IPS-NIHi7 (cell line): ENCODE results near the gene DIDO1.
A peak's percentile ranks its signal among the peaks of the same experiment; 100 is the strongest.

Source experiments
- DNase-seq: peaks from one replicate; pipeline ENCODE4 v3.0.0; 2012; ENCODE audit warnings: mixed read lengths; ENCODE audit errors: extremely low spot score

Gene DIDO1

DNA sequence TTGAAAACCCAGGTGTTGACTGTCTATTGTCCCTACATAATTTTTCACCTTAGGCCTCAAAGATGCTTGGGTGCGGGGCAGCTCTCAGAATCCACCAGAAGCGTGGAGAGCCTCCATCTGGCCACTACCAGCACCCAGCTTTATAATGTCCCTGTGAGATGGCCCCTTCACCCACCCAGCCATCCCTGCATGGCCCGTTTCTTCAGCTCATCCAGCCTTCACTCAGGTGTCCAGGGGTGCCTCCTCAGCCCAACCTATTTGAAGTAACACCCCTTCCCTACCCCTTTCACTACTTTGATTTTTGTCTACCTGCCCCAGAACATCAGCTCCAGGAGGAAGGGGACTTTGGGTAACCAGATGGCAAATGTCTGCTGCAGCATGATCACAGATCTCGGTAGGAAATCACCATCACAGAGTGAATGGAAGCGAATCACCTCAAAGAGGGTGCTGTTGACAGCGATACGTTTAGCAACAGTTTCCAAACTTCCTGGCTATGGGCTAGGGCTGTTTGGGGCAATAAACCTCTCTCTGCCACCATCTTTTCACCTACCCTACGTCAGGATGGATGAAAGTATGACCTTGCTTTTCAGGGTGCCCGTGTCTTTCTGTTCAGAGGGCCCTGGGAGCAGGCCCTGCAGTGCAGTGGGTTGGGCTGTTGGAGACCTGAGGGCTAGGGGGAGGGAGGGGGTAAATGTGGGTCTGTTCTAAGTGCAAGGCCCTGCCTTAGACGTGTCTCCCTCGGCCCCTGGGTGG, 25.0 kb upstream of the DIDO1 start:
- no peak for DNase-seq

DNA sequence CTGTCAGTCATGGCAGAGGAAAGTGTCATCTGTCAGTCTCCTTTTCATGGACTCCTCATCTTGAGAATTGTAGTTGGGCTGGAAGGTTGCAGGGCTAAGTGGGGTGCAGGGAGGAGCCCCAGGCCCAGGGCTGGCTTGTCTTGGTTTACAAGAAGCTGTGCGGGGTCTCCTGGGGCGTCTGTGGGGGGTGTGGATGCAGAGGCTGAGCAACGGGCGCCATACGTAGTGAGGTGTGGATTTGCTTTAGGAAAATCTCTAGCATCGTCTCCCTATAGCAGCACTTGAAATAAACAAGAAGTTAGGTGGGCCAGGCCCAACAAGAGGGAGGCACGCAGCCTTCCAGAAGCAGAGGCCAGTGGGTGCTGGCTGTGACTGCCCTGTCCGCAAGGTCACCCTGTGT, 24.4 kb upstream of the DIDO1 start:
- no peak for DNase-seq

DNA sequence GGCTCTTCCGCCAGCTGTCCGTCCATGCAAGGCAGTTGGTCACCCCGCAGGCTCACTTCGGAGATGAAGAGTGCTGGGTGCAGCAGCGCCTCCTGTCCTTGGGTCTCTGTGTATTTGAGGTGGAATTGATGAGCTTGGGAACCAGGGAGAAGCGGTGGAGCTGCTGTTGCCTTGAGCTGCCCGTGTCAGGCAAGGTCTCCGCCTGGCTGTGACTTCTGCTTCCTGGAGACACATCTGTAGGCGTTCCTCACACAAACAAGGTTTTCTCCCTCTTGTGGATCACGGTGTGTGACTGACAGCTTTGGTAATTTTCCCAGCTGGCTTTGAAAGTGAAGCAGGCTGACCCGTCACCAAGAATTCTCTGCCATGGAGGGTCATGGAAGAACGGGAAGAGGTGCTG, 23.7 kb upstream of the DIDO1 start:
- DNase-seq: no peak

DNA sequence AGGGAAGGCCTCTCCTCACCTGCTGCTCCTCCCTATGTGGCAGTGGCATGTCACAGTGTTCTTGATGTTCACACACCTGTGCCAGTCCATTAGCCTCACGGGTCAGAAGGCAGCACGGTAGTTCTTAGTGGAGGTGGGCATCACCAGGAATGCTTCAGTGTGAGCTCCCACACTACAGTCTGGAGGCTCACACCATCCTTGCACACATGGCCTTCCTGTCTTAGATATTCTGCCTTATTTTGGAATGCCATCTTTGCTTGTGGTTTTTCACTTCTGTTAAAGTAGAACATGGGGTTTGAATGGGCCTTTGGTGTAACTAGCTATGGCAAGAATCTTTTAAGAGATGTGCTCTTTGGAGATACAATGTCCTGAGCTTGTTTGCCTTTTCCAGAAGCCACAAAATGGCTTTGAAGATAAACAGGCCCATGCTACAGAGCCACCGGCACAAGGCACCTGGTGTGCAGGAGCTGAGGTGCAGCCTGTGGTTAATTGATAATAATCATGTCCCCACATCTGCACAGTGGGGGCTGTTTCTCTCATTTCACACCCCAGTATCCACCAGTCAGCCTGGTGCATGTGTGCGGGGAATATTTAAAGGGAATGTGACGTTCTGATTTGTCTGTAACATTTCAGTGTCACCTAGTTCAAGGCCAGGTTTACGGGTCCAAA, 23.0 kb upstream of the DIDO1 start:
- no peak for DNase-seq

- no peak for DNase-seq
These were observed 21.4 kb upstream of the DIDO1 start for GRCh38 chr20:62947532-62948300.

DNA sequence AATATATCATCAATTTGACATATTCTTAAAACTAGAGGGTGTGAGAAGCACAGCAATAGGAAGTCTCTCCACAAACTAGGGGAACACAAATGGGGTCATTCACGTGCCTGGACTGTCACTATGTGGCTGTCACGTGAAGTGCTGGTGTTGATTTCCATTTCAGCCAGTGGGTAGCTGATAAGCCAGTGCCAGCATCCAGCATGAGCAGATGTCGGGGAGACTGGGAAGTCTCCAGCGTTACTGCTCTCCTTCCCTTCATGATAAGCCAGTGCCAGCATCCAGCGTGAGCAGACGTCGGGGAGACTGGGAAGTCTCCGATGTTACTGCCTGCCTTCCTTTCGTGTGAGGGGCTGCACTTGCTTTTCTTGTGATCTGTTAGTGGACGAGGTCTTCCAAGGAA, 20.6 kb upstream of the DIDO1 start:
- no peak for DNase-seq

GRCh38 chr20:62945771-62946339, 19.6 kb upstream of the DIDO1 start:
- no peak for DNase-seq

DNA sequence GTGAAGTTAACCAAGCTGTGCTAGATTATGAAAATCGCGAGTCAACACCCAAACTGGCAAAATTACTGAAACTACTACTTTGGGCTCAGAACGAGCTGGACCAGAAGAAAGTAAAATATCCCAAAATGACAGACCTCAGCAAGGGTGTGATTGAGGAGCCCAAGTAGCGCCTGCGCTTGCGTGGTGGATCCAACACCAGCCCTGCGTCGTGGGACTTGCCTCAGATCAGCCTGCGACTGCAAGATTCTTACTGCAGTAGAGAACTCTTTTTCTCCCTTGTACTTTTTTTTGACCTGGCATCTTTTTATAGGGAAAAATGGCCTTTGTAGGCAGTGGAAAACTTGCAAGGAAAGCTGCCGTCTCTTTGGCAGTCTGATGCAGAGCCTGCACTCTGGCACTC, 18.4 kb upstream of the DIDO1 start:
- no peak for DNase-seq

- DNase-seq: no peak
These were observed 17.9 kb upstream of the DIDO1 start for GRCh38 chr20:62944184-62944583.

GRCh38 chr20:62943396-62943795, 17.1 kb upstream of the DIDO1 start:
- no peak for DNase-seq

- DNase-seq: no peak
These were observed 16.2 kb upstream of the DIDO1 start for GRCh38 chr20:62942456-62942855.

DNA sequence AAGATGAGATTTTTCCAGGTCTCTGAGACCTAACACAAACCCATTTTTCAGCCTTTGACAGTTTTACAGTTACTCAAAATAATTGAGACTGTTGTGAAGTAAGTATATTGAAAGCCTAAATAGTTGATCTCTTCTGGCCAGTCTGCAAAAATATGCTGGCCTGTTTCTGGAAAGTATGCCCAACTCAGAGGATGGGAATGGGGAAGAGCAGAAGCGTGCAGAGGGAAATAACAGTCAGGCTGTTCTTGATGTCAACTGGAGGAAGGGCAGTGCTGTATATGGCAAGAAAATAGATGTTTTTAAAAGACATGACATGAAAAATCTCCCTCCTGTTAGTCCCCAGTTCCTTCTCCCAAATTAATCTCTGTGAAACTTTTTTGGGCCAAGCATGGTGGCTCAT, 15.5 kb upstream of the DIDO1 start:
- no peak for DNase-seq

DNA sequence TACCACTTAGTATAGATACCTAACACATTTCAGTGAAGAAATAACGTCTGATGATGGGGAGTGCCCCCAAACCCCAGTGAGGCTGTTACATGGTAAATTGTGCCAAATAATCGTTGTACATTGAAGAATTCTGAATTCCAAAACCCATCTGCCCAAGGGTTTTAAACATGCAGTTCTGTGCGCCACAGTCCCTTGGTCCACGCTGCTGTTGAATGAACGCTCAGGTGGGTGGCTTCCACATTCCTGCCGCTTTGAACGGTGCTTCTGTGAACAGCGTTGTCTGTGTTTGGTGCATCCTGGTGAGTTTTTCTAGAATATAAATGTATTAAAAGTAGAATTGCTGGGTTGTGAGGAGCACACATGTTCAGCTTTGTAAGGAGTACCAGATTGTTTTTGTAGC, 14.6 kb upstream of the DIDO1 start:
- no peak for DNase-seq

DNA sequence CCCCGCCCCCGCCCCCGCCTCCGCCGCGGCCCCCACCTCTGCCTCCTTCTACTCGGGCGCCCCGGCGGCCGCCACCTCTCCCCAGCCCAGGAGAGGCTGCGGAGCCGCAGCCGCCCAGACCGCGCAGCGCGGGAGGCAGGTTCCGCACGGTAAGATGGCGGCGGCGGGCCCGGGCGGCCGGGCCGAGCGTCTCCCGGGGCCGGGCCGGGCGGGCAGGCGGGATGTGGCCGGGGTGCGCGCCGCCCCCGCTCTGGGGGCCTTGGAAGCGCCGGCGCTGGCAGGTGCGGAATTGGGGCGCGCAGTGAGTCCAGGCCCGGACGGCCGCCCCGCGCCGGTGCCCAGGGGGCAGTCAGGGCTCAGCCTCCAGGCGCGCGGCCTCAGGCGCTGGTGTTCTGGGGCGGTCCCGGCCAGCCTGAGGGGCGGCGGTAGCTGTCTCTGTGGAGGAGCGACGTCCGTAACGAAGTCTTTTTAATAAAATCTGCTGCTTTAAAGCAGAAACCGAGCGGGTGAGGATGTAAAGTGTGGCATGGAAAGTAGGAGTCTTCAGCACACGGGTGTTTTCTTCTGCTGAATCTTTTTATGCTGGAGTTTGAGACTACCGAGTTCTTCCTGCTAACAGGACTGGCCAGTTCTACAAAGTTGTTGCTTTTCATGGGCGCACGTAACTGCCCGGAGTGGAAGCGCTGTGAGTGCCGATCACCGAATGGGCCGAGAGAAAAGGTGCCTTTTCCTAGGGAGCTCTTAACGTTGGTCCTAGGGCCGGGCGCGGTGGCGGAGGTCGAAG, 12.0 kb upstream of the DIDO1 start, which contains the start of gene GID8:
TSS of gene GID8 (plus strand) at position 43 of the 784 bp plus-strand sequence. CDS start 3,356 bp downstream, outside the sequence.
- no peak for DNase-seq

DNA sequence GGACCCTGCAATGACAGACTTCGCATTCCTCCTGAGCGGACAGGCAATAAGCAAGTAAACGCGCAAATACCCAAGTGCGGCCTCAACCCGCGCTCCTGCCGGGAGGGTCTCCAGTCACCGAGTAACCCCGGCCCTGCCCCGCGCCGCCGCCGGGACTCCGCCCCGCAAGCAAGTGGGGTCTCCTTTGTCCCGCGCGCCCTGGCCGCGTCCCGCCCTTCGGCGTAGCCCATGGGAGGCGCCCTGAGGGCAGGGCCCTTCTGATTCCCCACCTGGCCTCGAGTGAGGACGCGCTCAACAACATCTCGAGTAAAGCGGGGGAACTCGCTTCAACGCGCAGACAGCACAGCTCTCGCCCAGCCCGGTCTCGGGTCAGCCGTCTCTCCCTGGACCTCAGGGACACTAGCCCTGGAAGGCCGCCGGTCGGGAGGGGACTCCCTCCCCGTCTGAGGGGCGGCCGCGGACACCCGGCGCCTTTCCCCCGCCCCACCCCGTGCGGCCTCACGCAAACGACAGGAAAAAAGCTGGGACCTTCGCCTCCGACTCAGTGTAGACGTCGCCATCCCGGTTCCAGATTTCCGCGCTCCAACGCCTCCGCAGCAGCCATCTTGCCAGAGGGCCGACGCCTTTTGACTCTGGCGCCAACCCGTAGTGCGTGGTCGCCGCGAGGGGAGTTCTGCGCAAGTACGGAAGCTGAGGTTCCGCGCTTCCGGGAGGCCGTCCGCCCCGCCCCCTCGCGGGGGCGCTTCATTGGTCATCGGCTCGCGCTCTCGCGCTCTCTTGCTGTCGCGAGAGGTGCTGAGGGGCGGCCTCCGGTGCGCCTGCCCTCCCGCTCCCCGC, 11.2 kb upstream of the DIDO1 start:
- peak; percentile 93 for DNase-seq

- no peak for DNase-seq
These were observed 9.8 kb upstream of the DIDO1 start for GRCh38 chr20:62935968-62936585.

GRCh38 chr20:62935204-62935967, 9.1 kb upstream of the DIDO1 start:
- DNase-seq: no peak

DNA sequence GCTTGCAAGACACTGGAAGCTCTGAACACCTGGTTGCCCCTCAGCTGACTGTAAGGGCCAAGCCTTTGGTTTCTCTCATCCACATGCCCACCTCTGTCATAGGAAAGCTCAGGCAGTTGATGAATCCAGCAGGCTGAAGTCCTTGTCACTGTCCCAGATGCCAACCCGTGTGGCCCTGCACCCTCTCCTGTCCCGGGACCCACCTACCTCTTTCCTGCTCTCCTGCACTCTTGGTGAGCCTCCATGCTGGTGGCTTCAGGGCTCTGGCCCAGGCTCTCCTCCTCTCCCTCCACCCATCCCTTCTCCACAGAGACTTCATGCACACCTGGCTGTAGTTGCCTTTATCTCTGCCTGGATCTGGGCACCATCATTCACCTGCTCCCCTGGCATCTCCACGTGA, 7.7 kb upstream of the DIDO1 start:
- no peak for DNase-seq

DNA sequence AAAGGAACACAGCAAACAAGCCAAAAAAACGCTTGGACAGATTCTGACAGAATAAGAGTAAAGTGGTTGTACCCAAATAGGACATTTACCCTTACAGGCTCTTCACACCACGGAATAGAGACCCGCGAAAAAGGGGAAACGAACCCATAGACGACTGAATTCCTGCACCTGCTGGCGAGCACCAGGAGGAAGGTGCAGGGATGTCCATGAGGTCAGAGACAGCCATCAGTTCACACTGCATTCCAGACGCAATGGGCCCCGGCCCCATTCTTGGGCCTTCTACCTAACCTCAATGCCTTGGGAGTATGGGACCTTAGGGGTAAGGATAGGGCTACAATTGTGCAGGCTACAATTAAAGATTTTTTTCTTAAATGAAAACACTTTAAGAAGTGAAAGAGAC, 5.2 kb upstream of the DIDO1 start:
- DNase-seq: no peak
